Inflammatory macrophage (primary cell): ENCODE measurements around the gene ICOSLG.
"Not testable (repeated sequence)": the region's sequence is repeated elsewhere in the genome, so short reads cannot be mapped to it uniquely, and the experiment has no call there.

Experiments
- DNase-seq, 2 donors: peaks; one replicate each; pipeline ENCODE4 v3.0.0-alpha.2; 2020 to 2022
- total RNA-seq, 18 experiments: gene quantifications; one replicate each; lab custom pipeline; 2026; ENCODE audit warnings: mixed read lengths in 6 of 18, inconsistent platforms in 2 of 18; lab: John Stamatoyannopoulos, UW

ICOSLG gene
- total RNA-seq, result 0.21 to 11.3 (median 3.2) reads per million in 18 experiments

GRCh38 chr21:44240842-44241241, at the start of gene ICOSLG:
Gene ICOSLG (minus strand): TSS chr21:44240943. CDS start chr21:44240817, 126 bp downstream.
- DNase-seq, result not testable (repeated sequence)

GRCh38 chr21:44289381-44290010, 48.8 kb upstream of the ICOSLG start:
- DNase-seq, result no peak

GRCh38 chr21:44288251-44289110, 47.7 kb upstream of the ICOSLG start:
- DNase-seq, result no peak

GRCh38 chr21:44286716-44287632, 46.2 kb upstream of the ICOSLG start:
- DNase-seq, result peak in 1 of 2 donors; percentile 50

- DNase-seq, result no peak
Measured at GRCh38 chr21:44286086-44286715, 45.5 kb upstream of the ICOSLG start.

- DNase-seq, result peak in 1 of 2 donors; percentile 22
Measured at GRCh38 chr21:44285138-44285992, 44.6 kb upstream of the ICOSLG start, which contains the start of gene AIRE. Gene AIRE (plus strand): TSS chr21:44285876. CDS start chr21:44286007, 131 bp downstream.

GRCh38 chr21:44283948-44284347, 43.2 kb upstream of the ICOSLG start:
- DNase-seq, result no peak

GRCh38 chr21:44283211-44283785, 42.6 kb upstream of the ICOSLG start:
- not testable (repeated sequence) for DNase-seq

- DNase-seq, result no peak
Measured at GRCh38 chr21:44282370-44282769, 41.6 kb upstream of the ICOSLG start.

GRCh38 chr21:44281801-44282200, 41.1 kb upstream of the ICOSLG start:
- DNase-seq, result no peak

- no peak for DNase-seq
Measured at GRCh38 chr21:44279354-44280260, 38.9 kb upstream of the ICOSLG start.

GRCh38 chr21:44275041-44275440, 34.3 kb upstream of the ICOSLG start:
- DNase-seq, result no peak

- no peak for DNase-seq
Measured at GRCh38 chr21:44273046-44273445, 32.3 kb upstream of the ICOSLG start.

GRCh38 chr21:44272284-44272858, 31.6 kb upstream of the ICOSLG start:
- no peak for DNase-seq

- DNase-seq, result no peak
Measured at GRCh38 chr21:44271558-44272283, 31.0 kb upstream of the ICOSLG start.

GRCh38 chr21:44269090-44269489, 28.3 kb upstream of the ICOSLG start:
- no peak for DNase-seq

GRCh38 chr21:44267655-44268142, 27.0 kb upstream of the ICOSLG start:
- peak; percentile 13 to 23 for DNase-seq

GRCh38 chr21:44265734-44266270, 25.1 kb upstream of the ICOSLG start:
- no peak for DNase-seq
